GM06990 (cell line): ENCODE measurements around the gene RRBP1.

Source experiments
- DNase-seq: peaks from one replicate; pipeline ENCODE4 v3.0.0-alpha.2; 2011; ENCODE audit not compliant: insufficient read length; ENCODE audit errors: extremely low read depth
- H3K27me3 ChIP-seq: replicated peaks from 2 replicates; pipeline ENCODE4 v1.6.0; 2011; ENCODE audit warnings: low read length; ENCODE audit not compliant: control insufficient read depth, insufficient read depth
- H3K36me3 ChIP-seq: 2 replicates; pipeline ENCODE4 v1.5.1; 2011; ENCODE audit warnings: low read length; ENCODE audit not compliant: control insufficient read depth, insufficient read depth
- H3K4me3 ChIP-seq: replicated peaks from 2 replicates; pipeline ENCODE4 v1.5.1; 2011; ENCODE audit warnings: low read depth, mild to moderate bottlenecking, control low read depth, low read length
- CTCF ChIP-seq: IDR thresholded peaks from 2 replicates; pipeline ENCODE4 v1.5.1; 2011; ENCODE audit warnings: low read length, control low read depth, mild to moderate bottlenecking, inconsistent platforms; ENCODE audit not compliant: insufficient read depth, poor library complexity, severe bottlenecking

RRBP1 gene

GRCh38 chr20:17617868-17618672, 64.0 kb downstream of the RRBP1 start:
- Histone ChIP-seq H3K36me3 (peaks cover 41% of the 10 kb centered on the region), H3K27me3 (no peaks in the 10 kb centered on the region), H3K4me3 (no peak overlapping the region)
- no peak for DNase-seq
- no peak for TF ChIP-seq CTCF

GRCh38 chr20:17617212-17617867, 64.7 kb downstream of the RRBP1 start:
- no peak for DNase-seq
- H3K27me3 ChIP-seq: no peaks in the 10 kb centered on the region
- no peak overlapping the region for H3K4me3 ChIP-seq
- H3K36me3 ChIP-seq: peaks cover 36% of the 10 kb centered on the region
- TF ChIP-seq CTCF: peak; percentile 64

GRCh38 chr20:17616480-17617211, 65.4 kb downstream of the RRBP1 start:
- Histone ChIP-seq H3K27me3 (no peaks in the 10 kb centered on the region), H3K36me3 (peaks cover 31% of the 10 kb centered on the region), H3K4me3 (no peak overlapping the region)
- DNase-seq: no peak
- no peak for TF ChIP-seq CTCF

- H3K4me3 ChIP-seq: no peak overlapping the region
- TF ChIP-seq CTCF: no peak
- H3K36me3 ChIP-seq: peaks cover 24% of the 10 kb centered on the region
- no peaks in the 10 kb centered on the region for H3K27me3 ChIP-seq
- DNase-seq: no peak
These were observed 66.2 kb downstream of the RRBP1 start for GRCh38 chr20:17615645-17616479.
